Raji (cell line): Measurements from ENCODE around the gene SNX24.

Experiments
- POLR2A ChIP-seq: IDR thresholded peaks from 2 replicates; pipeline ENCODE4 v1.6.1; 2011; ENCODE audit warnings: low read depth, low read length, control low read depth; ENCODE audit not compliant: insufficient read depth

The SNX24 gene

GRCh38 chr5:122963305-122963704 is 117.9 kb downstream of the SNX24 start:
- no peak for TF ChIP-seq POLR2A

DNA sequence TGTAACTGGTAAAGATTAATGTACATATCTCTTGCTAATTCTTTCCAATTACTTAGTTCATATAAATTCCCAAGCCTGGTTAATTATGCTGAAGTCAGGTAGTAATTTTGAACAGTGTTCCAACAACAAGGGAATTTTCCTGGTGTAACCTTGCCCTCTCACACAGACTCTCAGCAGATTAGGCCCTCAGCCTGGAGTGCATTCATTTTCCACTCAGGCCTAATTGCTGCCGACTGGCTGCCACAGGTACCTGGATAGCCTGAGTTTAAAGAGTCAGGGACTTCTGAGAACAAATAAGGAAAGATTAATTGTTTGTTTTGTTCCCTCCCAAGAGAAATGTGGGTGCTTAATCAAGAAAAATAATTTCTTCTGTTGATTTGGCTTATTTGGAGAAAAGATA is 119.7 kb downstream of the SNX24 start:
- TF ChIP-seq POLR2A = no peak

DNA sequence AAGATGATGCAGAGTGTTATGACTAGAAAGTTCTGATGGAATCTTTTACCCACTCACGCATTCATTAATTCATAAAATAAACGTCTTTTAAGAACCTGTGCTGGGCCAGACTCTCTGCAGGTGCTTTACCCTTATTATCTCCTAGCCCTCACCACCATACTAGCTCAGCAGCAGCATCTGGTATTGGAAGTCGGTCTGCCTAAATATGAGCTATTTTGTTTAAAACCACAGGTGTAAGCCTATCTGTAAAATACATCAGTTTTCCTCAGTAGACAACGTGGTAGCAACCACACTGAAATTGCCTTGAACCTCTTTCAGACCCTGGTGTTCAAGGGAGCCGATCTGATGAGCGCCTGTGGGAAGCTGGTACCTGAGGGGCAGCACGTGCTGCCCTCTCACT is 121.7 kb downstream of the SNX24 start:
- TF ChIP-seq POLR2A = no peak

- no peak for TF ChIP-seq POLR2A
Measured at GRCh38 chr5:122967625-122968024, 122.2 kb downstream of the SNX24 start.

- TF ChIP-seq POLR2A = no peak
Measured at GRCh38 chr5:122971333-122971732, 125.9 kb downstream of the SNX24 start.

GRCh38 chr5:122972877-122973276 is 127.5 kb downstream of the SNX24 start:
- TF ChIP-seq POLR2A = no peak

- TF ChIP-seq POLR2A = no peak
Measured at GRCh38 chr5:122977319-122977718, 131.9 kb downstream of the SNX24 start.

- no peak for TF ChIP-seq POLR2A
Measured at GRCh38 chr5:122978068-122978467, 132.7 kb downstream of the SNX24 start.

DNA sequence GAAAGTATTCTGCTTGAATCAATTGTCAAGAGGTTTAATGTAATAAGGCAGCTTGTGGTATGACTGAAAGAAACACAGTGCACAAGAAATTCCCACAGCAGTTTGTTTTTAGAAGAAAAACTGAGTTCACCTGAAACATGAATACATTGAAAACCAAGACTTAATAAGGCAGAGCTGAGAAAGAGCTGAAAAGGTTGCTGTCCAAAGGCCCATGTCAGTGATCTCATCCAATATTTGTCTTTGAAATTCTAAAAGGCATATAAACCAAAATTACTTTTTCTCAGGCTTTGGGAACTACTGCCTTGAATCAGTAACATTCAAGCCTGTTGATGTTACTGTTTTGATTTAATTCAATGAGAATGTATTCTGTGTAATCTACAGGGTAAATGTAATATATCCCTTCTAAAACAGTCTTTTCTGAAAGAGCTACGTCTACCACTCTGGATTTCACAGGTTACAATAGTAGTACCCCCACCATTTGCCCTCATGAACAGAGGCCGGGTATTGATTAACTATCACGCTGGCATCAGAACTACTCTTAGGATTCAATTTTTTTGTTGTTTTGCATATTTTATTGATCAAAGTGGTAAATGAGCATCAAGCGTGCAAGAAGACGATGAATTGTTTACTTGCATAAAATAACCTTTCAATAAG is 133.4 kb downstream of the SNX24 start:
- no peak for TF ChIP-seq POLR2A

GRCh38 chr5:122981846-122982245 is 136.4 kb downstream of the SNX24 start:
- TF ChIP-seq POLR2A = no peak

GRCh38 chr5:122982376-122982775 is 137.0 kb downstream of the SNX24 start:
- TF ChIP-seq POLR2A = no peak

DNA sequence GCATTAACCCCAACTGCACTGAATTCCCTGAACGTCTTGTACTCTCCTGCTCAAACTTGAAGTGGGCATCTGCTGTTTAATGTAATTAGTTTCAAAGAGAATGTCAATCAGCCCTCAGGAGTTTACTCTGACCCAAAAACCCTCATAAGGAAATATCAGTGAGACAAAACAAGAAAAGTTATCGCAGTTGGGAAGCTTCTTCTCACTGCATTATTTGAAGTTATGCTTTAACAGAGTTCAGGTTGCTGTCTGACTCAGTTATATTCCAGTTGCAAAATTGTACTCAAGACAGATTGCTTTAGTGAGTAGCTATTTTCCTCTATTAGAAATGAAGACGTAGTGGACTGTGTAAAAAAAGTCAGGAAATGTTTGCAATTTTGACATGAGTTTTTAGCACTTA is 139.0 kb downstream of the SNX24 start:
- TF ChIP-seq POLR2A = no peak

DNA sequence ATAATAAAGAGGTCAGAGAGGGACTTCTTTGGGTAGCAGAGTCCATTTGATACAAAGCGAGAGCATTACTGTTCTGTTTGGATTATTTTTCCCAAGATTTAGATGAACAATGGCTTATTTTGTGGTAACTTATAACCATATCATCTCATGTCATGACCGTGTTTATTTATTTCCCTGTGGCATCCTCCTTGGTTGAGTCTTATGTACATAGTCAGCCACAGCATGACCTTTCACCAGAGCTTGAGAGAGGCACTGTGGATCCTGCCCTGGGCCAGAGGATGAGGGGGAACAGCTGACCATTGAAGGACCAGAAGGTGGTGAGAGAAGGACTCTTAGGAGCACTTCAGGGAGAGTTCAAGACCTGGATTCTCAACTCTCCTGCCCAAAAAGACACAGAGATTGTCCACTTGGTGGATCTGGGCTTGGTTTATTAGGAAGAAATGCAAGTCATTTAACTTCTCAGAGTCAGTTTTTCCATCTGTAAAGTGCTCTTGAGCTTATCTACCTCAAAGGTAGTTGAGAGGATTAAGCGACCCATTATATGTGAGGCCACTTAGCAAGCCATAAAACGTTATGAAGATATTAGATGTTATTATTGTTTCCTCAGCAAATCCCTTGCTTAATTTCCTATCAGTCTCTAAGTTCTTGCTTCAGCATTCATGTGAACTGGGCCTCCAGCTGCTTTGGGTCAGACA is 139.7 kb downstream of the SNX24 start:
- TF ChIP-seq POLR2A = no peak

DNA sequence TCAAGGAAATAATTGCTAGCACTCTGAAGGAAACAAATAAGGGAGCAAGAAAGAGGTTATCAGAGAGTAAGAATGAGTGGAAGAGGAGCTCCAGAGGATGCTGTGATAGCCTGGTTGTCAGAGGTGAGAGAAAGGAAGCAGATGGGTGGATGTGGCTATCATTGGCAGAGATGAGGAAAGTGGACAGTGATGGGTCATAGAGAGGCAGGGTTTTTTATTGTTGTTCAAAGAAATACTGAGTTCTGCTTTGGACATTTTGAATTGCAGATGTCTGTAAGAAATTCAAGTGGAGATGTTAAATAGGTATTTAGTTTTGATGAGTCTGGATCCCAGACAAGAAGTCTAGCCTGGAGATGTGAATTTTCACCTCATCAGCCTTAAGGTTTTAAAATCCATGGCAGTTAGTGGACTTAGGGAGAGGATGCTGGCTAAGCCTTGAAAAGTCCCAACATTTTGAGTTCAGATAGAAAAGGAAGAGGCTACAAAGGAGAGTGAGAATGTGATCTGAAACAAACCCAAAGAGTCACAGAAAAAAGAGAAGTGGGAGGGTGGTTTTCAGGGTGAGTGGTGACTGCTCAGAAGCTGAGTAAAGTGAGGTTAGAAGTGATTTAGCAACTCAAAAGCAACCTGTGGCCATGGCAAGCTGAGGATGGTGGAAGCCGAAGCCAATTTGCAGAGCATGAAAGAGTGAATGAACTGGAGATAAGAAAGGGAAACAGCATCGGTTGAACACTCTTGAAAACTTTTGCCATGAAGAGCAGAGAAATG is 140.7 kb downstream of the SNX24 start:
- TF ChIP-seq POLR2A = no peak

- TF ChIP-seq POLR2A = no peak
Measured at GRCh38 chr5:122996091-122996490, 150.7 kb downstream of the SNX24 start.

- no peak for TF ChIP-seq POLR2A
Measured at GRCh38 chr5:122997294-122997693, 151.9 kb downstream of the SNX24 start.
